ENCODE measurements around the gene HIBCH. TPM values are rescaled to one million over a fixed set of nuclear protein-coding genes. Genes with fewer than 3 reads are reported as not detected.
"Not testable (repeated sequence)": the region's sequence is repeated elsewhere in the genome, so short reads cannot be mapped to it uniquely, and the experiment has no call there.

The HIBCH gene
- total RNA-seq, 2 donors from 2014 or later = 30.8 to 46.7 TPM

- H3K4me1 Mint-ChIP-seq = no peaks in the 10 kb centered on the region
- 91 to 100% methylated on average over 2 of the region's 2 CpGs for WGBS, 2 experiments (ENCODE audit: insufficient coverage in 1 of 2, insufficient read length in 1 of 2)
- H3K27me3 Mint-ChIP-seq (ENCODE audit: insufficient read depth) = no peaks in the 10 kb centered on the region
- H3K27me3 ChIP-seq (ENCODE audit: control insufficient read depth, insufficient read depth, low read length, poor library complexity, severe bottlenecking) = no peaks in the 10 kb centered on the region
- TF ChIP-seq CTCF (conservative IDR thresholded peaks at IDR 0.05) = no peak
- H3K9ac ChIP-seq (ENCODE audit: extremely low read depth, low read length, poor library complexity, severe bottlenecking) = no peak overlapping the region
- H3K4me3 ChIP-seq (ENCODE audit: low read length) = no peak overlapping the region
- H3K9me3 Mint-ChIP-seq = no peaks in the 10 kb centered on the region
- no peaks in the 10 kb centered on the region for H3K4me1 ChIP-seq (ENCODE audit: control insufficient read depth, insufficient read depth, low read length)
- H3K36me3 Mint-ChIP-seq (ENCODE audit: low read depth) = peaks cover 17% of the 10 kb centered on the region
- H3K27ac ChIP-seq (ENCODE audit: low read depth, low read length) = no peak overlapping the region
- H3K27ac Mint-ChIP-seq = no peak overlapping the region
- no peak for DNase-seq
- H3K9me3 ChIP-seq (ENCODE audit: control insufficient read depth, low read length) = no peaks in the 10 kb centered on the region
- no peak overlapping the region for H3K4me3 Mint-ChIP-seq
- peaks cover 5% of the 10 kb centered on the region for H3K36me3 ChIP-seq (ENCODE audit: control insufficient read depth, insufficient read depth, low read length)
Observed at GRCh38 chr2:190250421-190250820, 69.2 kb downstream of the HIBCH start.

GRCh38 chr2:190235551-190236075 lies 84.0 kb downstream of the HIBCH start:
- H3K27ac ChIP-seq (ENCODE audit: low read depth, low read length) = no peak overlapping the region
- no peak overlapping the region for H3K4me3 Mint-ChIP-seq
- WGBS, 2 experiments (ENCODE audit: insufficient coverage in 1 of 2, insufficient read length in 1 of 2) = 90% methylated on average over 2 of the region's 2 CpGs; no CpG with 5 or more reads in 1 of the 2 experiments
- peaks cover 49% of the 10 kb centered on the region for H3K36me3 Mint-ChIP-seq (ENCODE audit: low read depth)
- no peak overlapping the region for H3K27ac Mint-ChIP-seq
- no peak for TF ChIP-seq CTCF (conservative IDR thresholded peaks at IDR 0.05)
- no peaks in the 10 kb centered on the region for H3K4me1 Mint-ChIP-seq
- H3K9me3 ChIP-seq (ENCODE audit: control insufficient read depth, low read length) = peaks cover 2% of the 10 kb centered on the region
- no peak overlapping the region for H3K4me3 ChIP-seq (ENCODE audit: low read length)
- peaks cover 16% of the 10 kb centered on the region for H3K9me3 Mint-ChIP-seq
- H3K27me3 Mint-ChIP-seq (ENCODE audit: insufficient read depth) = no peaks in the 10 kb centered on the region
- H3K9ac ChIP-seq (ENCODE audit: extremely low read depth, low read length, poor library complexity, severe bottlenecking) = no peak overlapping the region
- peaks cover 3% of the 10 kb centered on the region for H3K36me3 ChIP-seq (ENCODE audit: control insufficient read depth, insufficient read depth, low read length)
- no peaks in the 10 kb centered on the region for H3K4me1 ChIP-seq (ENCODE audit: control insufficient read depth, insufficient read depth, low read length)
- DNase-seq = no peak
- no peaks in the 10 kb centered on the region for H3K27me3 ChIP-seq (ENCODE audit: control insufficient read depth, insufficient read depth, low read length, poor library complexity, severe bottlenecking)

- peaks cover 11% of the 10 kb centered on the region for H3K9me3 Mint-ChIP-seq
- peaks cover 3% of the 10 kb centered on the region for H3K36me3 ChIP-seq (ENCODE audit: control insufficient read depth, insufficient read depth, low read length)
- no peak overlapping the region for H3K9ac ChIP-seq (ENCODE audit: extremely low read depth, low read length, poor library complexity, severe bottlenecking)
- no peaks in the 10 kb centered on the region for H3K9me3 ChIP-seq (ENCODE audit: control insufficient read depth, low read length)
- peaks cover 44% of the 10 kb centered on the region for H3K36me3 Mint-ChIP-seq (ENCODE audit: low read depth)
- no peaks in the 10 kb centered on the region for H3K27me3 ChIP-seq (ENCODE audit: control insufficient read depth, insufficient read depth, low read length, poor library complexity, severe bottlenecking)
- H3K4me1 Mint-ChIP-seq = no peaks in the 10 kb centered on the region
- no peak overlapping the region for H3K27ac Mint-ChIP-seq
- WGBS, 2 experiments (ENCODE audit: insufficient coverage in 1 of 2, insufficient read length in 1 of 2) = 97 to 100% methylated on average over 1 to 4 of the region's 4 CpGs
- H3K27me3 Mint-ChIP-seq (ENCODE audit: insufficient read depth) = no peaks in the 10 kb centered on the region
- no peak for DNase-seq
- no peaks in the 10 kb centered on the region for H3K4me1 ChIP-seq (ENCODE audit: control insufficient read depth, insufficient read depth, low read length)
- no peak for TF ChIP-seq CTCF (conservative IDR thresholded peaks at IDR 0.05)
- H3K4me3 Mint-ChIP-seq = no peak overlapping the region
- H3K27ac ChIP-seq (ENCODE audit: low read depth, low read length) = no peak overlapping the region
- no peak overlapping the region for H3K4me3 ChIP-seq (ENCODE audit: low read length)
Observed at GRCh38 chr2:190235101-190235500, 84.5 kb downstream of the HIBCH start.

GRCh38 chr2:190223989-190224388 lies 95.6 kb downstream of the HIBCH start:
- not testable (repeated sequence) for H3K27ac Mint-ChIP-seq; H3K27me3 ChIP-seq (ENCODE audit: control insufficient read depth, insufficient read depth, low read length, poor library complexity, severe bottlenecking); H3K27ac ChIP-seq (ENCODE audit: low read depth, low read length); H3K27me3 Mint-ChIP-seq (ENCODE audit: insufficient read depth); H3K4me1 ChIP-seq (ENCODE audit: control insufficient read depth, insufficient read depth, low read length); H3K4me1 Mint-ChIP-seq; H3K4me3 Mint-ChIP-seq; H3K9ac ChIP-seq (ENCODE audit: extremely low read depth, low read length, poor library complexity, severe bottlenecking); DNase-seq; H3K4me3 ChIP-seq (ENCODE audit: low read length)
- Histone ChIP-seq H3K36me3 (ENCODE audit: control insufficient read depth, insufficient read depth, low read length) (peaks cover 12% of the 10 kb centered on the region), H3K9me3 (ENCODE audit: control insufficient read depth, low read length) (peaks cover 19% of the 10 kb centered on the region)
- 86 to 88% methylated on average over 6 to 12 of the region's 12 CpGs for WGBS, 2 experiments (ENCODE audit: insufficient coverage in 1 of 2, insufficient read length in 1 of 2)
- Mint-ChIP-seq H3K9me3 (peaks cover 57% of the 10 kb centered on the region), H3K36me3 (ENCODE audit: low read depth) (peaks cover 62% of the 10 kb centered on the region)

- not testable (repeated sequence) for H3K27ac ChIP-seq (ENCODE audit: low read depth, low read length); H3K27me3 ChIP-seq (ENCODE audit: control insufficient read depth, insufficient read depth, low read length, poor library complexity, severe bottlenecking); DNase-seq; H3K27ac Mint-ChIP-seq; H3K27me3 Mint-ChIP-seq (ENCODE audit: insufficient read depth); H3K4me1 ChIP-seq (ENCODE audit: control insufficient read depth, insufficient read depth, low read length); H3K9ac ChIP-seq (ENCODE audit: extremely low read depth, low read length, poor library complexity, severe bottlenecking); H3K4me1 Mint-ChIP-seq; H3K4me3 Mint-ChIP-seq
- WGBS, 2 experiments (ENCODE audit: insufficient coverage in 1 of 2, insufficient read length in 1 of 2) = 95 to 100% methylated on average over 2 of the region's 2 CpGs
- H3K36me3 Mint-ChIP-seq (ENCODE audit: low read depth) = peaks cover 62% of the 10 kb centered on the region
- H3K9me3 Mint-ChIP-seq = peaks cover 53% of the 10 kb centered on the region
- Histone ChIP-seq H3K9me3 (ENCODE audit: control insufficient read depth, low read length) (peaks cover 19% of the 10 kb centered on the region), H3K4me3 (ENCODE audit: low read length) (peak overlapping the region; percentile 53), H3K36me3 (ENCODE audit: control insufficient read depth, insufficient read depth, low read length) (peaks cover 12% of the 10 kb centered on the region)
Observed at GRCh38 chr2:190222745-190223144, 96.9 kb downstream of the HIBCH start.
